RWPE2 (cell line): Measurements from ENCODE around the gene TSPEAR.

ENCODE experiments used
- ATAC-seq: fragments of 200-7000 bp; cut with Tn5 transposase; 3 replicates; pipeline ENCODE4 v1.9.1; 2021; ENCODE audit warnings: low read depth
- DNase-seq: peaks from one replicate; pipeline ENCODE4 v3.0.0-alpha.2; 2020; ENCODE audit warnings: low spot score
- H3K27ac ChIP-seq: fragments of 450-650 bp; 2 replicates; pipeline ENCODE4 v1.5.1; 2017; ENCODE audit warnings: mild to moderate bottlenecking; ENCODE audit not compliant: poor library complexity, severe bottlenecking
- H3K27me3 ChIP-seq: fragments of 250-450 bp; sonication (Bioruptor Pico); 2 replicates; pipeline ENCODE4 v1.5.1; 2021; ENCODE audit warnings: mild to moderate bottlenecking, moderate library complexity; ENCODE audit not compliant: insufficient read depth, poor library complexity, severe bottlenecking
- H3K36me3 ChIP-seq: fragments of 250-450 bp; sonication (Bioruptor Pico); 2 replicates; pipeline ENCODE4 v1.5.1; 2020; ENCODE audit warnings: low read depth, mild to moderate bottlenecking, moderate library complexity
- H3K4me1 ChIP-seq: fragments of 250-450 bp; sonication (Bioruptor Pico); 2 replicates; pipeline ENCODE4 v1.5.1; 2021; ENCODE audit warnings: mild to moderate bottlenecking, moderate library complexity; ENCODE audit not compliant: insufficient read depth, poor library complexity, severe bottlenecking
- H3K4me3 ChIP-seq: fragments of 250-450 bp; sonication (Bioruptor Pico); 2 replicates; pipeline ENCODE4 v1.5.1; 2021; ENCODE audit warnings: mild to moderate bottlenecking, moderate library complexity; ENCODE audit not compliant: severe bottlenecking
- H3K9me3 ChIP-seq: fragments of 250-450 bp; sonication (Bioruptor Pico); 2 replicates; pipeline ENCODE4 v1.5.1; 2021; ENCODE audit warnings: mild to moderate bottlenecking, moderate library complexity; ENCODE audit not compliant: severe bottlenecking
- TF ChIP-seq, protein P1 (sequence below): fragments of 450-650 bp; IDR thresholded peaks from one replicate; pipeline ENCODE4 v1.5.1; 2017; ENCODE audit warnings: mild to moderate bottlenecking, moderate library complexity; ENCODE audit not compliant: poor library complexity, severe bottlenecking

The TSPEAR gene

DNA sequence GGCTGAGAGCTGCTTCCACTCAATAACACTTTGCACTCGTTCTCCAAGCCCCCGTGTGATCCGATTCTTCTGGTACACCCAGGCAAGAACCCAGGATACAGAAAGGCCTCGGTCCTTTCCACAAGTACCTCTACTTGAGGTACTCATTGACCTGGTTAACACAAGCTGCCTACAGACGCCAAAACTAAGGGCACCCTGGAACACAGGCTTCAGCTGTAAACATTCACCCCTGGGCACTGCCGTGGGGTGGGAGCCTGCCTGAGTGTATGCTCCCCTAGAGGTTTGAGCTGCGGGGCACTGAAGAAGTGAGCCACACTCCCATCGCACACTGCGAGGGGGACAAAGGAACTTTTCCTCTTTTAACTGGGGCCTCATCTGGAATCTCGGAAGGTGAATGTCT is 225.6 kb downstream of the TSPEAR start:
- TF ChIP-seq, protein P1, sequence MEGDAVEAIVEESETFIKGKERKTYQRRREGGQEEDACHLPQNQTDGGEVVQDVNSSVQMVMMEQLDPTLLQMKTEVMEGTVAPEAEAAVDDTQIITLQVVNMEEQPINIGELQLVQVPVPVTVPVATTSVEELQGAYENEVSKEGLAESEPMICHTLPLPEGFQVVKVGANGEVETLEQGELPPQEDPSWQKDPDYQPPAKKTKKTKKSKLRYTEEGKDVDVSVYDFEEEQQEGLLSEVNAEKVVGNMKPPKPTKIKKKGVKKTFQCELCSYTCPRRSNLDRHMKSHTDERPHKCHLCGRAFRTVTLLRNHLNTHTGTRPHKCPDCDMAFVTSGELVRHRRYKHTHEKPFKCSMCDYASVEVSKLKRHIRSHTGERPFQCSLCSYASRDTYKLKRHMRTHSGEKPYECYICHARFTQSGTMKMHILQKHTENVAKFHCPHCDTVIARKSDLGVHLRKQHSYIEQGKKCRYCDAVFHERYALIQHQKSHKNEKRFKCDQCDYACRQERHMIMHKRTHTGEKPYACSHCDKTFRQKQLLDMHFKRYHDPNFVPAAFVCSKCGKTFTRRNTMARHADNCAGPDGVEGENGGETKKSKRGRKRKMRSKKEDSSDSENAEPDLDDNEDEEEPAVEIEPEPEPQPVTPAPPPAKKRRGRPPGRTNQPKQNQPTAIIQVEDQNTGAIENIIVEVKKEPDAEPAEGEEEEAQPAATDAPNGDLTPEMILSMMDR: no peak
- Histone ChIP-seq H3K27me3 (no peaks in the 10 kb centered on the region), H3K4me1 (no peaks in the 10 kb centered on the region), H3K9me3 (no peaks in the 10 kb centered on the region), H3K4me3 (no peak overlapping the region), H3K36me3 (no peaks in the 10 kb centered on the region), H3K27ac (no peak overlapping the region)
- ATAC-seq (no peak), DNase-seq (no peak)

DNA sequence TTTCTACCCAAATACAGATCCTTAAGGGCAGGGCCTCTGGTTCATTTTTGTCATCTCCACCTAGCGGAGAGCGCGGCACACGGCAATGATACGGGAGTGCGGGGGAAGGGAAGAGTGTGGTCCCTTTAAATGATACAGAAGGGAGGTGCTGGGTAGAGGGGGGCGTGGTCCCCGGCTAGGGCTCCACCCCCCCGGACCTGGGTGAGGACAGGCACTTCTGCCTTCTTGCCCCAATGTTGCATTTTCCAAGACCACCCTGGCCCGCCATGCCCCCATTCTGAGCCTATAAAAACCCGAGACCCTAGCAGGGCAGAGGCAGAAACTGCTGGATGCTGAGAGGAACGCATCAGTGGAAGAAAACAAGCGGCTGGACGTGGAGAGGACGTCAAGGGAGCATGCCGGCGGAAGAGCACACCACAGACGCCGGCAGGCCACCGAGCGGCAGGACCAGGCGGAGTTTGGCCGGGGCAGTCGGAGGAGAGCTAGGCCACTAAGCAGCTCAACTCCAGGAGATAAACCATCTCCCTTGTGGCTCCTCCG is 226.0 kb downstream of the TSPEAR start:
- no peaks in the 10 kb centered on the region for H3K4me1 ChIP-seq
- no peak overlapping the region for H3K4me3 ChIP-seq
- TF ChIP-seq, protein P1: no peak
- ATAC-seq (no peak), DNase-seq (no peak)
- no peaks in the 10 kb centered on the region for H3K36me3 ChIP-seq
- no peak overlapping the region for H3K27ac ChIP-seq
- no peaks in the 10 kb centered on the region for H3K27me3 ChIP-seq
- no peaks in the 10 kb centered on the region for H3K9me3 ChIP-seq

DNA sequence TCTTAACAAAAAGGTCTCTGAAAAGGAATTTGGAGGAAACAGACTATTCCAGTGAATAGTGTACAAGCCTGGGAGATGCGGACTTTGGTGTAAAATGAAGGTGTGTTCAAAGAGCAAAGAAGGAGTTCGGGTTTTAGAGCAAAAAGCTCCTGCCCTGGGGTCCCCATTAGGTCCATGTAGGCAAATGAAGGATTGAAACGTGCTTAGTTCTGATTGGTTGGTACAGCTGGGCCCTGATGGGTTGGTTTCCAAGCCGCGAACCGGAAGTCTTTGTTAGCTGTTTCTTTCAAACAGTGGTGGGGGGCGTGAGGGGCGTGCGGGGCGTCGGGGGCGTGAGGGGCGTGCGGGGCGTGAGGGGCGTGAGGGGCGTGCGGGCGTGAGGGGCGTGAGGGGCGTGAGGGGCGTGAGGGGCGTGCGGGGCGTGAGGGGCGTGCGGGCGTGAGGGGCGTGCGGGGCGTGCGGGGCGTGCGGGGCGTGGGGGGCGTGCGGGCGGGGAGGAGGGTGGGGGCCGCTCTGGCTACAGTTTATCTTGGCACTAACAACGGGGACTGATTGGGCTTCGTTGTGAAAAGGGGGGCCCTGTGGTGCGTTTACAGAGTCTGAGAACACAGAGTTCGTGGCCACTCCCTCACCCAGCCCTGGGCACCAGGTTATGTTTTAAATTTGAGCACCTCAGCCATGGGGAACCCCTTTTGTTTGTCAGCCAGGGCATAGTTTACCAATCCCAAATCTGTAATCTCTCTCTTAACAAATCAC is 226.7 kb downstream of the TSPEAR start:
- no peaks in the 10 kb centered on the region for H3K27me3 ChIP-seq
- no peaks in the 10 kb centered on the region for H3K9me3 ChIP-seq
- no peak overlapping the region for H3K4me3 ChIP-seq
- TF ChIP-seq, protein P1: no peak
- no peak overlapping the region for H3K27ac ChIP-seq
- no peaks in the 10 kb centered on the region for H3K4me1 ChIP-seq
- no peak for DNase-seq
- no peak for ATAC-seq
- no peaks in the 10 kb centered on the region for H3K36me3 ChIP-seq

- DNase-seq (no peak), ATAC-seq (no peak)
- no peaks in the 10 kb centered on the region for H3K36me3 ChIP-seq
- TF ChIP-seq, protein P1: no peak
- H3K9me3 ChIP-seq: no peaks in the 10 kb centered on the region
- no peak overlapping the region for H3K4me3 ChIP-seq
- H3K27me3 ChIP-seq: no peaks in the 10 kb centered on the region
- H3K4me1 ChIP-seq: no peaks in the 10 kb centered on the region
- H3K27ac ChIP-seq: no peak overlapping the region
Measured at GRCh38 chr21:44483288-44484237, 227.8 kb downstream of the TSPEAR start.
